ENCODE measurements around the gene WDR77.

Gene WDR77

DNA sequence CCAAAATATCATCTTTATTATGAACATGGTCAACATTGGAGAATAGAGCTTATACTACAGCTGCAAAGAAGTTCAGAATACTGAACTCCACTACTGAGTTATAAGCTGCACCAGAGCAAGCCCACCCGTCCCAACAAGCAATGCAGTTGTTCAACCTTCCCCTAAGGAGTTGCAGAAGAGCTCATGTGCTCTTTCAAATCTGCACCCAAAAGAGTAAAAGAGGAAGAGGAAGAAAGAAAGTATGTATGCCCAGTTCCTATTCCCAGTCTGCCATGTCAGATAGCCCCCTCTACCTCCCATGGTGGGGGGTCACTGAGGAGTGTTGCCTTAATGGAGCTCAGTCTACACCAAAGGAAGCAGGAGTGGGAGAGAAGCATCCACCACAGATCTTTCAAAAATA is 31.6 kb upstream of the WDR77 start:
- no peak for DNase-seq (ENCODE audit: low read depth)
- no peak overlapping the region for H3K4me3 ChIP-seq (replicated peaks; ENCODE audit: low read depth, low read length)
- TF ChIP-seq, protein P1, sequence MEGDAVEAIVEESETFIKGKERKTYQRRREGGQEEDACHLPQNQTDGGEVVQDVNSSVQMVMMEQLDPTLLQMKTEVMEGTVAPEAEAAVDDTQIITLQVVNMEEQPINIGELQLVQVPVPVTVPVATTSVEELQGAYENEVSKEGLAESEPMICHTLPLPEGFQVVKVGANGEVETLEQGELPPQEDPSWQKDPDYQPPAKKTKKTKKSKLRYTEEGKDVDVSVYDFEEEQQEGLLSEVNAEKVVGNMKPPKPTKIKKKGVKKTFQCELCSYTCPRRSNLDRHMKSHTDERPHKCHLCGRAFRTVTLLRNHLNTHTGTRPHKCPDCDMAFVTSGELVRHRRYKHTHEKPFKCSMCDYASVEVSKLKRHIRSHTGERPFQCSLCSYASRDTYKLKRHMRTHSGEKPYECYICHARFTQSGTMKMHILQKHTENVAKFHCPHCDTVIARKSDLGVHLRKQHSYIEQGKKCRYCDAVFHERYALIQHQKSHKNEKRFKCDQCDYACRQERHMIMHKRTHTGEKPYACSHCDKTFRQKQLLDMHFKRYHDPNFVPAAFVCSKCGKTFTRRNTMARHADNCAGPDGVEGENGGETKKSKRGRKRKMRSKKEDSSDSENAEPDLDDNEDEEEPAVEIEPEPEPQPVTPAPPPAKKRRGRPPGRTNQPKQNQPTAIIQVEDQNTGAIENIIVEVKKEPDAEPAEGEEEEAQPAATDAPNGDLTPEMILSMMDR (IDR thresholded peaks at IDR 0.05; ENCODE audit: low read length, missing control alignments) = no peak

DNA sequence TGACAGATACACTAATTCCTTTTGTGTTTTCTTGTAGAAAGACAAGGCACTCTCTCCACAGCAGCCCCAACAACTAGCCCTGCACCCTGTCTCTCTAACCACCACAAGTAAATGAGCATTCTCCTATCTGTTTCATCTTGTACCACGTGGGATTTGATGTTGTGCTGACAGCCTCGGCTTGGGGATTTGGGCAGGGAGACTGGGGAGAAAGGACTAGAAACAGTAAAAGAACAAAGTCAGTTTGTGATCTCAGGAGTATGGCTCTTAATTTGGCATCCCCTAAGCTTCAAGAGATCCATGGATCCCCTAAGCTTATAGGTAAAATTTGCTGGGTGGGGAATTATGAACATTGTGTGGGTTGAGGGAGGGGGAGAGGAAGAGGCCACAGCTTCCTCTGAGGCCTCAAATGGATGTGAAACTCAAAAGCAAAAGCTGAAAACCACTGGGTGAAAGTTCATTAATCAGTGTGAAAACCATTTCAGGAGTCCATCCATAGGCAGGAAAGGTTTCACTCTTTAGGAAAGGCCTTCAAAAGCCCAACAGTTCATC is 27.8 kb upstream of the WDR77 start:
- DNase-seq (ENCODE audit: low read depth) = no peak
- H3K4me3 ChIP-seq (replicated peaks; ENCODE audit: low read depth, low read length) = no peak overlapping the region
- TF ChIP-seq, protein P1 (IDR thresholded peaks at IDR 0.05; ENCODE audit: low read length, missing control alignments) = no peak

DNA sequence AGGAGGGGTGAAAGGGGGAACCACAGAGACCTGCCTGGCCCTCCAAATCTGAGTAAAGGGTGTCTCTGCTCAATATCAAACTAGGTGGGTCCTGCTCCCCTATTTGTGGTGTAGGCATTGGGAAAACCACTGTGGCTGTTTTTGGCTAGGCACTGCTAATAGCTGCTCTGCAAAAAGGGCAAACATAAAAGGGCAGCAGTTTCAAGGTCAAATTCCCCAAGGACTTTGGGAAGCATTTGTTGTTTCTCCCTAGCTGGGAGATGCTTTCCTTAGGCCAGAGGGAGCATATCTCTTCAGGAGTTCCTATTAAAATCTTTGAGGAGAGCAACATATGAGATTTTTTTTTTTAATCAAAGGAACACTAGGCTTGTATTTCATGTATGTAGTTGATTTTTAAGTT is 27.2 kb upstream of the WDR77 start:
- no peak for DNase-seq (ENCODE audit: low read depth)
- no peak overlapping the region for H3K4me3 ChIP-seq (replicated peaks; ENCODE audit: low read depth, low read length)
- TF ChIP-seq, protein P1 (IDR thresholded peaks at IDR 0.05; ENCODE audit: low read length, missing control alignments) = no peak

DNA sequence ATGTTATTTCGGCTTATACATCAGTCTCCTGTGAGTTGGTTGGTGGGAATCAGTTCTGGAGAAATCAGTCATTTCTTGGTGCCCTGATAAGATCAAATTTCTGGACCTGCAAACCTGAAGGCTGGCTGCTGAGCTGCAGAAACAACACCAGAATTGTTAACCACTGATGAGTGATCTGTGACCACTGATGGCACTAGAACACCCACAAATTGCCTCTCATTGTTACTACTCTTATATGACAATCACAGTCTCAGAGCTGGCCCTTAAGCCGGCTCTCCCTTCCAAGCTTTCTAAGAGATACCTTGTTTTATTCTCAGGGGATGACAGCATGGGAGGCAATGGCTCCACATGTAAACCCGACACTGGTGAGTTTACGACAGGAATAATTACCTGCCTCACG is 26.6 kb upstream of the WDR77 start:
- TF ChIP-seq, protein P1 (IDR thresholded peaks at IDR 0.05; ENCODE audit: low read length, missing control alignments) = no peak
- no peak for DNase-seq (ENCODE audit: low read depth)
- no peak overlapping the region for H3K4me3 ChIP-seq (replicated peaks; ENCODE audit: low read depth, low read length)

DNA sequence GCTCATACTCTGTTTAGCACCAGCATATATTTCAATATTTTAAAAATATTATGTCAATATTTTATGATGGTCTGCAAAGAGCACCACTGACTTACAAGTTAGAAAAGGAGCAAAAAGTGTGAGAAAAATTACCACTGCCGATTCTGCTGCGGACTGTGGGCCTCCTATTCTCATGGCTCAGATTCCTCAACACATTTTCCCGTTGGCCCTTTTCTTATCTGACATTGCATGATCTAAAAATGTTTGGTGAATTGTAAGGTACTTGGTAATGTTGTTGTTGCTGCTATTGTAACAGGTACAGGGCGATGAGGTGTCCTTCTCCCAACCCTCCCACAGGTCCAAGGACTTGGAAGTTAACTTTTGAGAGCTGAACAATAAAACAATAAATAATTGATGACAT is 25.5 kb upstream of the WDR77 start:
- no peak overlapping the region for H3K4me3 ChIP-seq (replicated peaks; ENCODE audit: low read depth, low read length)
- TF ChIP-seq, protein P1 (IDR thresholded peaks at IDR 0.05; ENCODE audit: low read length, missing control alignments) = no peak
- DNase-seq (ENCODE audit: low read depth) = no peak

DNA sequence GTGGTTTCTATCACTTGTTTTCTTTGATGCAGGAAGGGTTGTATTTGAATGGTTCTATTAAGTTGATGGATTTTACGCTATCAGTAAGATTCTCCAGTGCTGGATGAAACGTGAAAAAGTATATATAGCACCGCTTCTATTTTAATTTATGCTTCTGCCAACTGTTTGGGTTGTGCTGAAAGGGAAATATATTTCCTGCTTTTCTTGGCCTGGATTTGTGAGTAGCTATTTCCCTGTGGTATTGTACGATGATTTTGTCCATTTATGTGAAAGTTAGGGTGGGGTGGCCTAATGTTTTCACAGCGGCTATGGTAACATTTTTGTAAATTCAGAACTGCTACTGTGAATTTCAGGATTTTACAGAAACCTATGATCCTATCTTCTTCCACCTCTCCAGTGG is 25.1 kb upstream of the WDR77 start:
- no peak overlapping the region for H3K4me3 ChIP-seq (replicated peaks; ENCODE audit: low read depth, low read length)
- peak; percentile 21 for DNase-seq (ENCODE audit: low read depth)
- TF ChIP-seq, protein P1 (IDR thresholded peaks at IDR 0.05; ENCODE audit: low read length, missing control alignments) = no peak

DNA sequence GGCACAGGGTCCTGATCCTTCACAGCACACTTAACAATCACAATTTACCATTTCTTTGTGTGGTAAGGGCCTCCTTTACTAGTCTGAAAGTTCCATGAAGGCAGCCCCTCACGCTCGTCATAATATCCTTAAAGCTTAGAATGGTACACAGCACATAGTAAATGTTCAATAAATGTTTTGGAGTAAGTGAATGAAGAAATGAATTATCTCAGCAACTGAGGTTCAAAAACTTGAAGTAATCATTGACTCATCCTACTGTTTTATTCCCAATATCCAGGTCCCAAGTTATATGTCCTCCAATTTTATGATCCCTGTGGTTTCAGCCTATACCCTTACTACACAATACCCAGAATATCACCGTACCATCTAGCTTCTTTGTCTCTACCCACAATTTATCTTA is 22.5 kb upstream of the WDR77 start:
- no peak for DNase-seq (ENCODE audit: low read depth)
- H3K4me3 ChIP-seq (replicated peaks; ENCODE audit: low read depth, low read length) = no peak overlapping the region
- TF ChIP-seq, protein P1 (IDR thresholded peaks at IDR 0.05; ENCODE audit: low read length, missing control alignments) = no peak
